Stomach (tissue), 4 donors: ENCODE results near the gene GALNT18.

Experiments used
- CTCF ChIP-seq, 7 experiments: fragments of 450-650 bp in 4 of 7; fragments of 200-600 bp in 3 of 7; sonication (generic) in 3 of 7; IDR thresholded peaks; one replicate each; pipeline ENCODE4 v1.5.1; 2016 to 2019; ENCODE audit warnings: antibody characterized with exemption in 7 of 7, control low read depth in 2 of 7, mild to moderate bottlenecking in 1 of 7
- EP300 ChIP-seq: sonication (generic); formaldehyde crosslinking; IDR thresholded peaks from one replicate; pipeline ENCODE4 v1.6.1; 2017; ENCODE audit warnings: antibody characterized with exemption
- POLR2A ChIP-seq, 4 donors: fragments of 450-650 bp; IDR thresholded peaks; one replicate each; pipeline ENCODE4 v1.6.1; 2016; ENCODE audit warnings: antibody characterized with exemption in 4 of 4, control low read depth in 2 of 4, mild to moderate bottlenecking in 1 of 4, moderate library complexity in 1 of 4
- POLR2AphosphoS5 ChIP-seq, 3 donors: sonication (generic); formaldehyde crosslinking; IDR thresholded peaks; one replicate each; pipeline ENCODE4 v1.6.1; 2016; ENCODE audit warnings: antibody characterized with exemption in 3 of 3

GRCh38 chr11:11611381-11611780 lies 10.4 kb downstream of the GALNT18 start:
- TF ChIP-seq POLR2A (IDR thresholded peaks at IDR 0.05) (no peak), CTCF (IDR thresholded peaks at IDR 0.05) (no peak), EP300 (no peak), POLR2AphosphoS5 (IDR thresholded peaks at IDR 0.05) (no peak)
